NCI-H2107 treated with DMSO at 0.1 percent for 48 hours (cell line): ENCODE data around the gene TEK.

Experiments used
- DNase-seq: peaks from one replicate; lab custom pipeline; 2025; ENCODE audit not compliant: unreplicated experiment; lab: John Stamatoyannopoulos, UW

Gene TEK

GRCh38 chr9:27176971-27177370 lies 67.9 kb downstream of the TEK start:
- DNase-seq: no peak

DNA sequence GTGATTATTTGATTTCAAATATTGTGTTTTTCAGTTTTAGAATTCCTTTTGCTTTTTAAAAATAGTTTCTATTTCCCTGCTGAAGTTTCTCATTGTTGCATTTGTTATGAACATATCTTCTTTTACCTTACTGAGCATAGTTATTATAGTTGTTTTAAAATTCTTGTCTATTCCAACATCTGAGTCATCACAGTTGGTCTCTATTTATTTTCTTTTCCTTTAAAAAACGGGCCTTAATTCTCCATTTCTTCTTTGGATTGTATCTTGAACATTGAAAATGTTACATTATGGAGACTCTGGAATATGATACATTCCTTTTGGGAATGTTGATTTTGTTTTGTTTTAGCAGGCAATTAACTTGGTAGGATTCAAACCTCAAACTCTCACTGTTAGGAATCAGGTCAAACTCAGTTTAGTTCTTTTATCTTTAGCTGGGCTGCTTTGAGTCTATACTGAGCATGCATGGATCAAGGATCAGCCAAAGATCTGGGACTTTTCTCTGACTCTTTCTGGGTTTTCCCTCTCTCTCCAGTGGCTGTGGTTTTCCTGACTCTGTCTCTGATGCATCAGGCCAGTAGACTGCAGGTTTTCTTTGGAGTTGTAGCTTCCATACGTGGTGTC lies 70.3 kb downstream of the TEK start:
- no peak for DNase-seq

GRCh38 chr9:27181381-27181780 lies 72.4 kb downstream of the TEK start:
- no peak for DNase-seq

GRCh38 chr9:27182421-27182820 lies 73.4 kb downstream of the TEK start:
- DNase-seq: no peak

DNA sequence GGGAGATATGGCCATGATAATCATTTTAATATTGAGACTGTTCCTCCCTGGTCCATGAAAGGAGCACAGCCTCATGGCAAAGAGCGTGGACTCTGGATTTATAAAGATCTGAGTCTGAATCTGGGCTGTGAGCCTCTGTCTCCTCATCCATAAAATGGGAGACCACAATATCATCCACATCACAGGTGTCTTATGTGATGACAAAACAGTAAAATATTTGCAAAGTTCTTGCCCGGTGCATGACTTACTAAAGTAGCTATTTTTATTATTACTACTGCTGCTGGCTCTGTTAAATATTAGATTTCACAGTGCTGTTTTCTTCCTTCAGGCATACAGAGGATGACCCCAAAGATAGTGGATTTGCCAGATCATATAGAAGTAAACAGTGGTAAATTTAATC lies 74.1 kb downstream of the TEK start:
- no peak for DNase-seq

DNA sequence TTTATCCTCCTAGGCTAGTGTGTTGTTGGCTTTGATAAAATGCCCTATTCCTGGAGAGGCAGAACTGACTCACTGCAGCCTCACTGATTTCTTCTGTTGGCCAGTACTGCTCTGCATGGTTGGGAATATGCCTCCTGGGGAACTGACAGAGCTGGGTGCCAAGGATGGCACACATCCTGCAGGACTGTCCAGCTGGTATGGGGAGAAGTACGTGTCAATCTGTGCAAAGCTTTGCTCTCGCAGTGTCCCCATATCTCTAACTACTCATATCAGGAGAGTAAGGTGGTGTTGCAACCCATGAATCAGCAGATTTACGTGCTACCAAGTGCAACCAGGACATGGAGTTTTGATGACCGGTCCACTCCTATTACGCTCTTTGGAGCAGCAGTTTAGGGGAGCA lies 74.7 kb downstream of the TEK start:
- DNase-seq: no peak

DNA sequence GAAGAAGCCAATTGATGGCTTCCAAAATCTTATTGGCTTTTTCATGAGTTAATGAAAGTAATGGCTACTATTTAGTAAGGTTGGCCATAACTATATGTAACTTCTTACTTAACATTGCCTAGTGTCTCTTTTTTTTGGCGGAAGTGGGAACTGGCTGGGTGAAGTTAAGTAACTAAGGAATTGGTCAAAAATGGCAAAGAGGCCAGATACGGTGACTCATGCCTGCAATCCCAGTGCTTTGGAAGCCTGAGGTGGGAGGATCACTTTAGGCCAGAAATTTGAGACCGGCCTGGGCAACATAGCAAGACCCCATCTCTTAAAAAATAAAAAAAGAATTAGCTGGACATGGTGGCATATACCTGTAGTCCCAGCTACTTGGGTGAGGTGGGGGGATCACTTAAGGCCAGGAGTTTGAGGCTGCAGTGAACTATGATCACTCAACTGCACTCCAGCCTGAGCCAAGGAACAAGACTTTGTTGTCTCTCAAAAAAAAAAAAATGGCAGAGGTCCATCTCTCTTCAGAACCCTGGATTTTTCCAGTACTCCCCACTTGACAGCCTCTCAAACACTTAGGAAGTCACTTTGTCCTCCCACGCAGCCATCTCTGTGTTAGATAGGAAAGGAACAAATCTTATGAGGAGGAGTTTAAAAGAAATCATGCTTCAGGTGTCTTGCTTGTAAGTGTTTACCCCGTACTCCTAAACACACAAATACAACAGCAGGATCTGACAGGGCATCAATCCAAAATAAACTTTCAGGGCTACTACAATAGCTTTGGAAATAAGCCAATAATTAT lies 75.7 kb downstream of the TEK start:
- no peak for DNase-seq

DNA sequence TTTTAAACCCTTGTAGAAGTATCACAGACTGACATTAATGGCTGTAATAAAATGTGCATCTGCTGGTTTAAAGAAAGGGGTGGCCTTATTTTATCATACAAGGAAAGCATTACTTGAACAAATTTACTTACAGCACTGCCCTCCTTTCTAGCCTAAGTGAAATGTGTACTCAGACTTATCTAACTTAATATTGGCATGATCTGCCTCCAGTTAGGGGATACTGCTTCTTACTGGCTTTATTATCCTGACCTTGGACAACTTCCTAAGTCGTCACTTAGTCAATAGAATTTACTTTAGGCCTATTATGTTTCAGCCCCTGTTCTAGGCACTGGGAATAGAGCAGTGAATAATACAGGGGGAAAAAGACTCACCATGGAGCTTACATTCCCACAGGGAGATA lies 79.4 kb downstream of the TEK start:
- DNase-seq: no peak

- DNase-seq: no peak
These were observed 80.4 kb downstream of the TEK start for GRCh38 chr9:27189426-27189825.

- DNase-seq: no peak
These were observed 83.4 kb downstream of the TEK start for GRCh38 chr9:27192291-27192960.

DNA sequence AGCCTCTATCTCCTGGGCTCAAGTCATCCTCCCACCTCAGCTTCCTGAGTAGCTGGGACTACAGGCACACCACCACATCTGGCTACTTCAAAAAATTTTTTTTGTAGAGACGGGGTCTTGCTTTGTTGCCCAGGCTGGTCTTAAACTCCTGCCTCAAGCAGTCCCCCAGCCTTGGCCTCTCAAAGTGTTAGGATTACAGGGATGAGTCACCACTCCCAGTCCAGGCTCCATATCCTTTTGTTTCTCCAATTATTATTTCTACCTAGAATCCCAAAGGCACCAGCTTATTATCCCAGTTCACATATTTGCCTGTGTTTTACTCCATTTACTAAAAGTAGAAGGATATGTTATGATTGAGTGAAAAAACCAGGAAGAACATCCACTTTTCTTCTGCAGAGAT lies 84.9 kb downstream of the TEK start:
- DNase-seq: no peak

DNA sequence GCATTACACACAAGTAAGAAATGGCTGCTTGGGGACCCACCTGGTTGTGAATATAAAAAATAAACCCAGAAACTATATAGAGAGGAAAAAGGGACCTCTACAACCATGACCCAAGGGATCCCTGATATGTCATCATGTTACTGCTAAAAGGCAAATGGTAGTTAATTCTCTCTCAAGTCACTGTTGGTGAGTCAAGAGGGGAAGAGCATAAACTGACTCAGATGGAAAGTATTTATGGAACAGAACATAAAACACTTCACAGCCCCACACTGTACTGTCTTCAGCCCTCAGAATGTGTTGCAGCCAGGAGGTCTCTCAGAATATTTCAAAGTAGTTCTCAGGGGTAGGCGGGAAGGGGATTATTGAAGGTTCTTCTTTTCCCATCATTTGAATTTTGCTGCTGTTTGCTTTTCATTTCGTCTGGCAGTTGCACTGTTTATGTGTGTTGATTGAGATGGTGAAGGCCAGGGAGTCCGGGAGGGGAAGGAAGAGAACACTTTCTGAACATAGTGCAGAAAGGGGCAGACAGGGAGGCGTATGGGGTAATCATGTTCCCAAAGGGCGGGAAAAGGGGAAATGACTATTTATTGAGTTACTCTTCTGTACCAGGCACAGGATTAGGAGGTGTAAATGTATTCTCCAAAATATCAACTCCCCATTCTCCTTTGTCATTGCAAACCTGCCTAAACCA lies 85.5 kb downstream of the TEK start:
- no peak for DNase-seq

DNA sequence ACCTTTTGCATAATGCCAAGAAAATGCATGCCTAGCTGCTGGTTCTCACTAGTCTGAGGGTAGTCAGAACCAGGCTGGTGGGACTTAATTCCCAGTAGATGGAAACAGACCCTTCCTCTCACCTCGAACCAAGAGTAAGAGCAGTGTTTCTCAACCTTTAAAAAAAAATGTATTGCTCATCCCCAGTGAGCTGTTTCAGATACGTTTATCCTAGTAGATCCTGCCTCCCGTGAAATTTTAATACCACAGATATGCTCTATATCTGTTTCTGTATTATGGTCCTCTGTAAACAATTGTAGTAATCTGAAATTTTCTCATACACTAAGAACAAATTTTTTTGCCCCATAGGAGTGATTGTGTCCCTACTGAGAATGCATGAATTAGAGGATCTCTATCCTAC lies 86.2 kb downstream of the TEK start:
- DNase-seq: no peak

- DNase-seq: no peak
These were observed 87.4 kb downstream of the TEK start for GRCh38 chr9:27196383-27196782.

GRCh38 chr9:27198190-27198589 lies 89.2 kb downstream of the TEK start:
- no peak for DNase-seq

- DNase-seq: no peak
These were observed 93.0 kb downstream of the TEK start for GRCh38 chr9:27202056-27202455.

- no peak for DNase-seq
These were observed 94.8 kb downstream of the TEK start for GRCh38 chr9:27203783-27204182.

DNA sequence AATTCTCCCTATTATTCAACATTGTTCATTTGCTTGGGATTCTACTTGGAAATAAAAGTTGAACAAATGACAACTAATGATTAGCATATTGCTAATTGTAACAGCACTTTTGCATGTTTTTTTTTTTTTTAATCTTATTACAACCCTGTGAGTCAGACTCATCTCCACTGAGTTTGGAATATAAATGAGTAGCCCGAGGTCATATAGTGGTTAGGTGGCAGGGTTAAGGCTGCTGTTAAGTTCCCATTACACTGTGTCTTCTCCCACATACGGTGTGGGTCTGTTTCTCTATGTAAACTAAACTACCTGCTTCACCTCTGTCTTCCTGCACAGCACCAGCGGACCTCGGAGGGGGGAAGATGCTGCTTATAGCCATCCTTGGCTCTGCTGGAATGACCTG lies 95.6 kb downstream of the TEK start:
- no peak for DNase-seq

DNA sequence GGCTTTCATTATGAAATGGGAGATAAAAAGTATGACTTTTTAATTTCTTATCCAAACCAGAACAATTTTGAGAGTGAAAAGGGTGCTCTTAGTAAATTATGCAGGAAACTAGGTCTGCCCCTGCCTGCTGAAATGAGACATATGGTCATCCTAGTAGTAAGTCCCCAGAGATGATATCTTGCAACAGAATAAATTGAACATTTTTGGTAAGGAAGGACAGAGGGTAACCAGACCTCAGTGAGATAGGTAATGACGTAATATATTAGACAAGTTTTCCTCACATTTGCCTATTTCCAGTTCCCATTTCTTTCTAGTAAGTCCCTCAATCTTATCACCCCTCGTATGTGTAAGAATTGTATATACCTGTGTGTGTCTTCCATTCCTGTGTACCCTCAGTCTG lies 96.2 kb downstream of the TEK start:
- DNase-seq: no peak

DNA sequence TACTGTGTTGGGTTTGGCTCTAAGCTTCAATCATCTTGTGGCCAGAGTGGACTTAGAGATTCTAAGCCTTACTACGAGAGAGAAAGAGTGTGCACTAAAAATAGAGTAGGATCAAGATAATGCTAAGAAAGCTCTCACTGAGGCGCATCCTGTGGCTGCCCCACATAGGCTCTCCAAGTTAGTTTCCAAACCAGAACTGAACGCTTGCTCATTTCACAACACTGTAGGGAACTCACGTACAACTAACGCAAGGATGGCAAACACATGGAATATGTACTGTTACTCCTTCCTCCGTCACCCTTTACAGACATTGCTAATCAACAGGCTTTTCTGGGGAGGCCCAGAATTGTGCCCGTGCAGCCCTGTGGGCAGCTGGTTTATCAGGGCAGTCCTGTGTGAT lies 97.0 kb downstream of the TEK start:
- DNase-seq: no peak

GRCh38 chr9:27209034-27209433 lies 100.0 kb downstream of the TEK start:
- DNase-seq: no peak

GRCh38 chr9:27210588-27210987 lies 101.6 kb downstream of the TEK start:
- no peak for DNase-seq
